ENCODE data around the gene PDS5B.

DNA sequence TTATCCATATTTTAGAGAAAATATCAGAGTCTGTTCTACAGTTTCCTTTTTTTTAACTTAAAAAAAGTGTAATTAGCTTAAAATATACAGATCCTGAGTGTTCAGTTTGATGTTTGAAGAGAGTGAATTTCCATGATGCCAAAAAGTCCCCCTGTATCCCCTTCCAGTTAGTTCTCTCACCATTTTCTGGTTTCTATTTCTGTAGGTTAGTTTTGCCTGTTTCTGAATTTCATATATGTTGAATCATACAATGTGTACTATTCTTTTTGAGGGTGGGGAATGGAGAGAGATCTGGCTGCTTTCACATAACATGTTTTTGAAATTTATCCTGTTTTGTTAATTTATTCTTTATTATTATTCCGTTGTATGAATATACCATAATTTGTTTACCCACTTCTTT, 95.9 kb downstream of the PDS5B start:
- TF ChIP-seq, protein P1, sequence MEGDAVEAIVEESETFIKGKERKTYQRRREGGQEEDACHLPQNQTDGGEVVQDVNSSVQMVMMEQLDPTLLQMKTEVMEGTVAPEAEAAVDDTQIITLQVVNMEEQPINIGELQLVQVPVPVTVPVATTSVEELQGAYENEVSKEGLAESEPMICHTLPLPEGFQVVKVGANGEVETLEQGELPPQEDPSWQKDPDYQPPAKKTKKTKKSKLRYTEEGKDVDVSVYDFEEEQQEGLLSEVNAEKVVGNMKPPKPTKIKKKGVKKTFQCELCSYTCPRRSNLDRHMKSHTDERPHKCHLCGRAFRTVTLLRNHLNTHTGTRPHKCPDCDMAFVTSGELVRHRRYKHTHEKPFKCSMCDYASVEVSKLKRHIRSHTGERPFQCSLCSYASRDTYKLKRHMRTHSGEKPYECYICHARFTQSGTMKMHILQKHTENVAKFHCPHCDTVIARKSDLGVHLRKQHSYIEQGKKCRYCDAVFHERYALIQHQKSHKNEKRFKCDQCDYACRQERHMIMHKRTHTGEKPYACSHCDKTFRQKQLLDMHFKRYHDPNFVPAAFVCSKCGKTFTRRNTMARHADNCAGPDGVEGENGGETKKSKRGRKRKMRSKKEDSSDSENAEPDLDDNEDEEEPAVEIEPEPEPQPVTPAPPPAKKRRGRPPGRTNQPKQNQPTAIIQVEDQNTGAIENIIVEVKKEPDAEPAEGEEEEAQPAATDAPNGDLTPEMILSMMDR (IDR thresholded peaks at IDR 0.05) = no peak
- no peak for TF ChIP-seq POLR2A (IDR thresholded peaks at IDR 0.05)

Measured in heart left ventricle (tissue), 13 donors.